Hepatocyte (in vitro differentiated cells): ENCODE data around the gene ANO2. TPM values are rescaled to one million over a fixed set of nuclear protein-coding genes. Genes with fewer than 3 reads are reported as not detected.

ENCODE experiments used
- DNase-seq: peaks from one replicate; pipeline ENCODE4 v3.0.0-alpha.2; 2016; ENCODE audit warnings: low spot score
- H2AFZ ChIP-seq: fragments of 200-600 bp; sonication (generic); 2 replicates; pipeline ENCODE4 v1.6.0; 2016; ENCODE audit warnings: antibody characterized with exemption, mild to moderate bottlenecking
- H3K27ac ChIP-seq: fragments of 200-600 bp; sonication (generic); 2 replicates; pipeline ENCODE4 v1.5.1; 2016; ENCODE audit warnings: mild to moderate bottlenecking
- H3K27me3 ChIP-seq: fragments of 200-600 bp; sonication (generic); 2 replicates; pipeline ENCODE4 v1.6.1; 2016
- H3K36me3 ChIP-seq: fragments of 200-600 bp; sonication (generic); replicated peaks from 2 replicates; pipeline ENCODE4 v1.5.1; 2016; ENCODE audit warnings: low read depth; ENCODE audit not compliant: insufficient read depth
- H3K4me1 ChIP-seq: fragments of 200-600 bp; sonication (generic); 2 replicates; pipeline ENCODE4 v1.5.1; 2016; ENCODE audit warnings: mild to moderate bottlenecking, moderate library complexity; ENCODE audit not compliant: insufficient read depth
- H3K4me2 ChIP-seq: fragments of 200-600 bp; sonication (generic); 2 replicates; pipeline ENCODE4 v1.6.0; 2016
- H3K4me3 ChIP-seq: fragments of 200-600 bp; sonication (generic); 2 replicates; pipeline ENCODE4 v1.5.1; 2016; ENCODE audit warnings: mild to moderate bottlenecking
- H3K79me2 ChIP-seq: fragments of 200-600 bp; sonication (generic); 2 replicates; pipeline ENCODE4 v1.6.0; 2017; ENCODE audit warnings: mild to moderate bottlenecking
- H3K9me2 ChIP-seq: fragments of 200-600 bp; sonication (generic); replicated peaks from 2 replicates; pipeline ENCODE4 v1.6.0; 2017; ENCODE audit warnings: mild to moderate bottlenecking; ENCODE audit not compliant: insufficient read depth
- H3K9me3 ChIP-seq: fragments of 200-600 bp; sonication (generic); 2 replicates; pipeline ENCODE4 v1.5.1; 2016; ENCODE audit warnings: low read depth, mild to moderate bottlenecking
- H4K20me1 ChIP-seq: fragments of 200-600 bp; sonication (generic); 2 replicates; pipeline ENCODE4 v1.6.0; 2016; ENCODE audit warnings: mild to moderate bottlenecking; ENCODE audit not compliant: insufficient read depth, poor library complexity, severe bottlenecking
- EZH2 ChIP-seq: fragments of 200-600 bp; sonication (generic); IDR thresholded peaks from 2 replicates; pipeline ENCODE4 v1.6.1; 2016; ENCODE audit warnings: antibody characterized with exemption, mild to moderate bottlenecking, borderline replicate concordance
- EZH2phosphoT487 ChIP-seq: fragments of 200-600 bp; sonication (generic); IDR thresholded peaks from one replicate; pipeline ENCODE4 v1.6.1; 2018; ENCODE audit warnings: antibody characterized with exemption, mild to moderate bottlenecking, low read depth, moderate library complexity; ENCODE audit not compliant: unreplicated experiment, severe bottlenecking
- WGBS: methylation state at CpG from one replicate; pipeline ENCODE4 v1.1.6; 2016; ENCODE audit warnings: low lambda C conversion rate; ENCODE audit errors: missing lambda C conversion rate; 5-methylcytosine and 5-hydroxymethylcytosine counted together
- polyA plus RNA-seq: library from polyadenylated mRNA; unstranded; fragments of >200 nt; fragmentation: Nextera tagmentation; extraction: Ambion mirVana; gene quantifications from 2 replicates; pipeline ENCODE4 v1.2.1, GENCODE V29; 2016
- total RNA-seq: library from RNA; depleted of rRNA; stranded (reverse); fragments of >200 nt; gene quantifications from 2 replicates; pipeline ENCODE4 v1.2.3, GENCODE V29; 2014
- TF ChIP-seq, protein P1 (sequence below): fragments of 200-600 bp; sonication (generic); IDR thresholded peaks from 2 replicates; pipeline ENCODE4 v1.5.1; 2016; ENCODE audit warnings: antibody characterized with exemption, mild to moderate bottlenecking; ENCODE audit not compliant: poor library complexity

Gene ANO2
- total and polyA plus RNA-seq, 2 experiments from 2014 or later: 1.0 to 1.9 TPM

DNA sequence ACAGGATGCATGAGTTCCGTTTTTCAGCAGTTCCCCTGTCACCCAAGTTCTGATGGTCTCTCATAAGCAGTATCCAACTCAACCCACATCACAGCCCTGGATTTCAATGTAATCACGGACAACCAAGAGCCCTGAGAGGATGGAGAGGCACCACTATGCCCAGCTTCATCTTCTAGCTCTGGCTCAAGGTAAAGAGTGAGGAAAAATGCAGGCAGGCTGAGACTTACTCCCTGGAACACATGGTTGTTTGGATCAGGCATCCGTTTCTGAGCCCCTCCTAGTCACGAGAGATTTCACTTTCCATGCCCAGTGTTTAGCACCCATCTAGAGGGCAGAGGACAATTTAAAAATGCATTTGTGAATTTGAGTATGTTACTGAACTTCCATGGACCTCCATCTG lies 45.0 kb downstream of the ANO2 start:
- no peak overlapping the region for H3K27ac ChIP-seq
- peaks cover 5% of the 10 kb centered on the region for H3K27me3 ChIP-seq
- no peak for TF ChIP-seq EZH2phosphoT487
- TF ChIP-seq, protein P1, sequence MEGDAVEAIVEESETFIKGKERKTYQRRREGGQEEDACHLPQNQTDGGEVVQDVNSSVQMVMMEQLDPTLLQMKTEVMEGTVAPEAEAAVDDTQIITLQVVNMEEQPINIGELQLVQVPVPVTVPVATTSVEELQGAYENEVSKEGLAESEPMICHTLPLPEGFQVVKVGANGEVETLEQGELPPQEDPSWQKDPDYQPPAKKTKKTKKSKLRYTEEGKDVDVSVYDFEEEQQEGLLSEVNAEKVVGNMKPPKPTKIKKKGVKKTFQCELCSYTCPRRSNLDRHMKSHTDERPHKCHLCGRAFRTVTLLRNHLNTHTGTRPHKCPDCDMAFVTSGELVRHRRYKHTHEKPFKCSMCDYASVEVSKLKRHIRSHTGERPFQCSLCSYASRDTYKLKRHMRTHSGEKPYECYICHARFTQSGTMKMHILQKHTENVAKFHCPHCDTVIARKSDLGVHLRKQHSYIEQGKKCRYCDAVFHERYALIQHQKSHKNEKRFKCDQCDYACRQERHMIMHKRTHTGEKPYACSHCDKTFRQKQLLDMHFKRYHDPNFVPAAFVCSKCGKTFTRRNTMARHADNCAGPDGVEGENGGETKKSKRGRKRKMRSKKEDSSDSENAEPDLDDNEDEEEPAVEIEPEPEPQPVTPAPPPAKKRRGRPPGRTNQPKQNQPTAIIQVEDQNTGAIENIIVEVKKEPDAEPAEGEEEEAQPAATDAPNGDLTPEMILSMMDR: no peak
- WGBS: 72% methylated on average over 4 of the region's 4 CpGs
- H3K36me3 ChIP-seq: no peaks in the 10 kb centered on the region
- no peak overlapping the region for H2AFZ ChIP-seq
- DNase-seq: no peak
- no peaks in the 10 kb centered on the region for H3K4me1 ChIP-seq
- no peak overlapping the region for H3K4me2 ChIP-seq
- H3K9me3 ChIP-seq: no peaks in the 10 kb centered on the region
- H4K20me1 ChIP-seq: no peaks in the 10 kb centered on the region
- H3K79me2 ChIP-seq: no peaks in the 10 kb centered on the region
- no peak overlapping the region for H3K4me3 ChIP-seq
- H3K9me2 ChIP-seq: no peaks in the 10 kb centered on the region

DNA sequence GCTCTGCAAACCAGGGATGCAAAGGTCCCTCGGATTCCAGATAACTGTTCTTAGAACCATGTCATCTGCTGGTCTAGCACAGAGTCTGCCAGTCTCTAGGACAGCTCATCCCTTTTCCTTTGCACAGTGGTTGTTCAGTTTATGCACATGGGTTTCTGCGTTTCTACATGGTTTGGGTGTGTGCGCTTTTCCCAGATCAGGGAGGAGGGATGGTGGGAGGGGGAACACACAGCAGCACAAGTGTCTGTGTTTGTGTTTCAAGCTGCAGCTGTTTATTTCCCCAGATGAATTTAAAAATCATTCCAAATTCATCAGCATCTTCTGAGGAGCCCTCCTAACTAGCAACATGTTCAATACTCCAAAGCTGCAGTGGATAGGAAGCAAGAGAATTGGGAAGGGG lies 45.4 kb downstream of the ANO2 start:
- no peaks in the 10 kb centered on the region for H3K79me2 ChIP-seq
- H3K4me3 ChIP-seq: no peak overlapping the region
- H3K4me1 ChIP-seq: no peaks in the 10 kb centered on the region
- 89% methylated on average over 3 of the region's 3 CpGs for WGBS
- no peak for DNase-seq
- H2AFZ ChIP-seq: no peak overlapping the region
- H3K27me3 ChIP-seq: peaks cover 5% of the 10 kb centered on the region
- TF ChIP-seq EZH2phosphoT487 (no peak), EZH2 (no peak)
- TF ChIP-seq, protein P1: no peak
- H3K36me3 ChIP-seq: no peaks in the 10 kb centered on the region
- no peaks in the 10 kb centered on the region for H3K9me3 ChIP-seq
- H3K4me2 ChIP-seq: no peak overlapping the region
- no peak overlapping the region for H3K27ac ChIP-seq
- no peaks in the 10 kb centered on the region for H3K9me2 ChIP-seq
- no peaks in the 10 kb centered on the region for H4K20me1 ChIP-seq

DNA sequence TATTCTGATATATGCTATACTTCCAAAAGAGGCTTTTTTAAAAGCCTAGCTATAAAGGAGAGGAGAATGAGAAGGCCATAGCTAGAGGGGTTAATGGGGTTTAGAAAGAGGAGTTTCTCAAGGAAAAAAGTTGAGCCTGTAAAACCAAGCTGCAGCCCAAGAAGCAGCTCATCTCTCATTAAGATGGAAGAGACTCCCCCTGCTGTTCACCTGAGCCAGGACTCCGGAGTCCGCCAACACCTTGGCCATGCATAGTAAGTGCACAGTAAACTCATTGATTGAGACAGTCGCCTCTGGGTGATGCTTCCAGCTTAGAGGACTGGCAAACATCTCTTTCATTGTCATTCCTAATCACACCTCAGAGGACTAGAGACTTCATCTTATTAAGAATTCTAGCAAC lies 46.2 kb downstream of the ANO2 start:
- H4K20me1 ChIP-seq: no peaks in the 10 kb centered on the region
- no peak overlapping the region for H3K27ac ChIP-seq
- H3K27me3 ChIP-seq: peaks cover 5% of the 10 kb centered on the region
- no peak overlapping the region for H3K4me3 ChIP-seq
- 78% methylated on average over 3 of the region's 3 CpGs for WGBS
- no peak overlapping the region for H3K4me2 ChIP-seq
- H3K36me3 ChIP-seq: no peaks in the 10 kb centered on the region
- TF ChIP-seq EZH2phosphoT487: no peak
- TF ChIP-seq, protein P1: no peak
- no peak for TF ChIP-seq EZH2
- H3K9me2 ChIP-seq: no peaks in the 10 kb centered on the region
- no peaks in the 10 kb centered on the region for H3K4me1 ChIP-seq
- H3K9me3 ChIP-seq: no peaks in the 10 kb centered on the region
- DNase-seq: no peak
- no peak overlapping the region for H2AFZ ChIP-seq
- no peaks in the 10 kb centered on the region for H3K79me2 ChIP-seq
